ENCODE data around the gene GOLGA2.

The GOLGA2 gene

DNA sequence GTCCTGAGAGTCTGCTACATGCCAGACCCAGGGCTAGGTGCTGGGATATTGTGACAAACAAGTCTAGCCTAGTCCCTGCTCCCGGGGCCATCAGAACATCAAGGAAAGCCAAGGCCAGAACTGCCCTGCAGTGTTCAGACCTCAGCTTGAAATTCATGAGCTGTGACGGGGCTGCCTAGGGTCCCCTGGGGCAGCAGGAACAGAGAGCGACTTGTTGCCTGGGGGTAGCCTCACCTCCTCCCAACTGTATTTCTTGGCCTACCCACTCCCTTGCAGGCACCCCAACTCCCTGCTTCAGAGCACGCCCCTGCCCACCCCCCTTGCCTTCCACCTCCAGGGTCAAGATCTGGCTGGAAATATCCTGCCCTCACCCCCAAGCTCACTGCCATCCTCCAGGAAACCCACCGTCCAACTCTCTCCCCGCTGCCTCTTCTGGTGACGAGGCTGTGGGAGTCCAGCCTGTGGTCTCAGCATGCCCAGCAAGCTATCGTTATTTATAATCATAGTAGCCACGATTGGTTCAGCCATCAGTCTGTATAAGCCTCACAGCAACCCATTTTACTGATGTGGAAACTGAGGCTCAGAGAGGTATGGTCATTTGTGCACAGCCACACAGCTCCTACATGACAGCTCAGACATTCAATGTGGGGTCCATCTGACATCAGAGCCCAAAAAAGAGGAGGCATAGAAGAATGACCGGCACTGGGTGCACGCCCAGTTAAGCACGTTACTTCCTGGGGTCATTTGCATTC lies 61.9 kb downstream of the GOLGA2 start:
- DNase-seq (ENCODE audit: low read depth, low spot score), result no peak

- DNase-seq (ENCODE audit: low read depth, low spot score), result no peak
These were observed 63.9 kb downstream of the GOLGA2 start for GRCh38 chr9:128211981-128212281.

- DNase-seq (ENCODE audit: low read depth, low spot score), result no peak
These were observed 64.4 kb downstream of the GOLGA2 start for GRCh38 chr9:128211186-128211980.

DNA sequence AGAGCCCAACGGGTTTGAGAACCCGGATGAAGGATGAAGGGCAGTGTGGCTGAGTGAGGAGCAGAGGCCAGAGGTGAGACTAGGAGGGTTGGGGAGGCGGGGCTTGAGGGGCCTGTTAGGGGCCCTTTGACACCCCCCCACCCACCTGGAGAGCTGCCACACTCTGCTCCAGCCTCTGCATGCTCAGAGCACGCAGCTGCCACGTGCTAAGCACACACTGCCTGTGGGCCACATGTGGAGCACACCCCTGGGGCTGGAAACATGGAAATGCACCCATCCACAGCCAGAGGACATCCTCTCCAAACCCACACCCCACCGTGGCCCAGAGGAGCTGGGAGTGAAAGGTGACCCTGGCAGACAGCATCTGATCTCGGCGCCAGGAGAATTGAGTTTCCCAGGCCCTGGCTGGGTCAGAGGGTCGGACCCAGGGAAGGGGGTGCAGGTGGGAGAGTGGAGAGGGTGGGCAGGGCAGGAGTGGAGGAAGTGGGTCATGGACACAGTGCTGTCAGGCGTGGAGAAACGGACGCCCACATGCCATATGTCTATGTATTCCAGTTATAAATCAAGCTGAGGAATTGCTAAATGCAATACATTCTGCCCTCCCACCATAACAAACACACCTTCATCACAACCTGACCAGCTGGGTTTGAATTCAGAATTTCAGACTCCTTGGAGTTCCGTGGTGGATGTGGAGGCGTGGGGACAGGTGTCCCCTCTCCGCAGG lies 66.7 kb downstream of the GOLGA2 start:
- DNase-seq (ENCODE audit: low read depth, low spot score), result no peak

DNA sequence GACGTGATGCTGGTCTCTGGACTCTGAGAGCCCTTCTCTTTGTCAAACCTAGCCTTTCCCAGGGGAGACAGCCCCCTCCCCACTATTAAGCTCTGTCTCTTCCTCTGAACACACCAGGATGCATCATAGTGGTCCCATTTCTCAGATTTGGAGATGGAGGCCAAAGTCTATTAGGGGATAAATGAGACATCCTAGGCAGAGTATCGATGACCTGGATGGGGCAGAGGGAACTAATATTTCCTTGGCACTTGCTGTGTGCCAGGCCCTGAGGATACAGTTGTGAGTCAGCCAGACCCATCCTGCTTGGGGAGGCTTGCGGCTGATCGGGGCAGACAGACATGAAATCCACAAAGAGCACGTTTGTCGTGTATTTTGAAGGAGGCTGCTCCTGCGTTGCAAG lies 67.4 kb downstream of the GOLGA2 start:
- no peak for DNase-seq (ENCODE audit: low read depth, low spot score)

DNA sequence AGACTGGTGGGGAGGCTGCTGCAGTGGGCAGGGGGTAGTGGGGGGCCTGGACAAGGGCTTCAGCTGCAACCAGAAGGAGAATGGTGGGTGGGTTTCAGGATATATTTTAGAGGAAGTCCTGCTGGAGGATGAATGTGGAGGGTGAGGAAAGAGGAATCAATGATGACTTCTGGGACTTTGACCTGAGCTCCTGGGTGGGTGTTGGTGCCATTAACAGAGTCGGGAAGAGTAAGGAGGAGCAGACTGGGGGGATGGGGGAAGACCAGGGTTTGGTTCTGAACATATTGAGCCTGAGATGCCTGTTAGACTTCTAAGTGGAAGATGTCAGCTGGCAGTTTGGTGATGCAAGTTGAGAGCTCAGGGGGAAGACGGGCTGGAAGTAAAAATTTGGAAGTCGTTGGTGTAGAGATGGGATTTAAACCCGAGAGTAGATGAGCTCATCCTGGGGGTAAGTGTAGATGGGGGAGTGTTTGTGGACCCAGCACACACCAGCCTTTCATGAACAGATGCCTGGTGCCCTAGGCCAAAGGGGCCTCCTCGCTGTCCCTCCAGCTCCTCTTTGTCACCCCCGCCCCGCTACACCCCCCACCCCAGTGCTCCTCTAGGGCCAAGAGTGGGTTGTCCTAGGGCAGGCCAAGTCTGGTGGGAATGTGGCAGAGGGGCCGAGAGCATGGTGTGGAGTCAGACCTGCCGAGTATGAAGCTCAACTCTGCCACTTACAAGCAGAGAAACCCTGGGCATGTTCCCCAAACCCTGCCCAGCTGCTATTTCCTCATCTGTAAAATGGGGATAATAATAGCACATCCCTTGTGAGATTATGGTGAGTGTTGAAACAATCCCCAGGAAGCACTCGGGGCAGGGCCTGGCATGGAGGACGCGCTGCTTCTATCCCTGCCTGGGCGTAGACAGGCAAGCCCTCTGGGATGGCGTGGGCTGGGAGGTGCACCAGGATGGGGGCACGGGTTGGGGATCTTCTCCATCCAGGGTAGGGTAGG lies 68.6 kb downstream of the GOLGA2 start:
- DNase-seq (ENCODE audit: low read depth, low spot score), result no peak

DNA sequence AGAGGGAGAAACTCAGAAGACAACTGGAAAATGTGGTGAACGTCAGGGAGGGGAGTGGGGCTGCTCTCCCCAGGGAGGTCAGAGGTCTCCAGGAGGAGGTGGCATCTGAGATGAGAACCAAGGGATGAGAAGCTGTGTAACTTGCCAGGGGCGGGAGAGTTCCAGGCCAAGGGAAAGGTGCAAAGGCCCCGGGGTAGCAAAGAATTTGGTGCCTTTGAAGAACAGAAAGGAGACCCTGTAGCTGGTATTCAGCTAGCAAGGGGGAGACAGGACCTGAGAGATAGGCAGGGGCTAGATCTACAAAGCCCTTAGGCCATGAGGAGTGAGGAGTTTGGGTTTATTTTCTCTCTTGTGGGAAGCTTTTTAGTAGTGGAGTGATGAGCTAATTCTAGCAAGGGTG lies 69.3 kb downstream of the GOLGA2 start:
- DNase-seq (ENCODE audit: low read depth, low spot score), result no peak
